Activated CD4-positive, alpha-beta T cell treated with anti-CD3 and anti-CD28 coated beads, Interleukin-2, amount 50 U/mL, for 16 hours (primary cell): ENCODE results near the gene LMO3.

Experiments used
- DNase-seq: peaks from one replicate; pipeline ENCODE4 v3.0.0-alpha.2; 2020

LMO3 gene

GRCh38 chr12:16599081-16599480 lies 6.9 kb downstream of the LMO3 start:
- no peak for DNase-seq

GRCh38 chr12:16594797-16595196 lies 11.2 kb downstream of the LMO3 start:
- DNase-seq, result no peak

- no peak for DNase-seq
These were observed 12.4 kb downstream of the LMO3 start for GRCh38 chr12:16593546-16593945.

GRCh38 chr12:16590645-16591044 lies 15.3 kb downstream of the LMO3 start:
- DNase-seq, result no peak

GRCh38 chr12:16588812-16589211 lies 17.1 kb downstream of the LMO3 start:
- no peak for DNase-seq

GRCh38 chr12:16587514-16587913 lies 18.4 kb downstream of the LMO3 start:
- no peak for DNase-seq

- no peak for DNase-seq
These were observed 18.9 kb downstream of the LMO3 start for GRCh38 chr12:16587110-16587453.

GRCh38 chr12:16586350-16587109 lies 19.4 kb downstream of the LMO3 start:
- no peak for DNase-seq

GRCh38 chr12:16585781-16586180 lies 20.2 kb downstream of the LMO3 start:
- no peak for DNase-seq

GRCh38 chr12:16583969-16584745 lies 21.8 kb downstream of the LMO3 start:
- DNase-seq, result no peak

GRCh38 chr12:16581416-16581815 lies 24.5 kb downstream of the LMO3 start:
- DNase-seq, result no peak

- DNase-seq, result no peak
These were observed 26.9 kb downstream of the LMO3 start for GRCh38 chr12:16579041-16579440.

GRCh38 chr12:16573398-16574077 lies 32.4 kb downstream of the LMO3 start:
- no peak for DNase-seq

- DNase-seq, result peak; percentile 2
These were observed 37.1 kb downstream of the LMO3 start for GRCh38 chr12:16568873-16569272.

- DNase-seq, result no peak
These were observed 41.3 kb downstream of the LMO3 start for GRCh38 chr12:16564675-16565074.

- DNase-seq, result no peak
These were observed 42.5 kb downstream of the LMO3 start for GRCh38 chr12:16563504-16563903.

- no peak for DNase-seq
These were observed 43.0 kb downstream of the LMO3 start for GRCh38 chr12:16562921-16563320.

- no peak for DNase-seq
These were observed 43.5 kb downstream of the LMO3 start for GRCh38 chr12:16562435-16562834.

- DNase-seq, result no peak
These were observed 45.7 kb downstream of the LMO3 start for GRCh38 chr12:16560273-16560672.

GRCh38 chr12:16555630-16556029 lies 50.3 kb downstream of the LMO3 start:
- DNase-seq, result no peak

GRCh38 chr12:16553457-16553856 lies 52.5 kb downstream of the LMO3 start:
- DNase-seq, result no peak

GRCh38 chr12:16552301-16552700 lies 53.7 kb downstream of the LMO3 start:
- no peak for DNase-seq

- DNase-seq, result no peak
These were observed 60.1 kb downstream of the LMO3 start for GRCh38 chr12:16545836-16546235.

GRCh38 chr12:16542586-16542985 lies 63.4 kb downstream of the LMO3 start:
- DNase-seq, result no peak
